Neural cell (in vitro differentiated cells): ENCODE measurements around the gene TWNK. TPM values are rescaled to one million over a fixed set of nuclear protein-coding genes. Genes with fewer than 3 reads are reported as not detected.

Experiments used
- H2AFZ ChIP-seq: fragments of 200-600, 300-800 bp; sonication (generic), shearing (Covaris generic); 2 replicates; pipeline ENCODE4 v1.6.0; 2014; ENCODE audit warnings: low read depth, mild to moderate bottlenecking, antibody characterized with exemption, low read length, moderate library complexity
- H3F3A ChIP-seq: fragments of 200-600 bp; shearing (Covaris generic); 2 replicates; pipeline ENCODE4 v1.6.1; 2016; ENCODE audit warnings: mild to moderate bottlenecking, moderate library complexity, mixed read lengths, antibody characterized with exemption, low read length; ENCODE audit not compliant: insufficient read depth, poor library complexity, severe bottlenecking
- H3K27ac ChIP-seq: fragments of 200-600, 300-800 bp; sonication (generic), shearing (Covaris generic); 2 replicates; pipeline ENCODE4 v1.5.1; 2014; ENCODE audit warnings: mild to moderate bottlenecking, low read length, moderate library complexity
- H3K27me3 ChIP-seq: fragments of 300-800, 200-600 bp; sonication (generic), shearing (Covaris generic); 2 replicates; pipeline ENCODE4 v1.6.0; 2014; ENCODE audit warnings: mild to moderate bottlenecking, low read depth, low read length, moderate library complexity; ENCODE audit not compliant: insufficient read depth
- H3K36me3 ChIP-seq: fragments of 300-800, 200-600 bp; sonication (generic), shearing (Covaris generic); 2 replicates; pipeline ENCODE4 v1.5.1; 2014; ENCODE audit warnings: mild to moderate bottlenecking, antibody characterized with exemption, low read length, moderate library complexity; ENCODE audit not compliant: insufficient read depth
- H3K4me2 ChIP-seq: fragments of 300-800, 200-600 bp; sonication (generic), shearing (Covaris generic); 2 replicates; pipeline ENCODE4 v1.6.0; 2014; ENCODE audit warnings: mild to moderate bottlenecking, low read length
- H3K4me3 ChIP-seq: fragments of 300-800, 200-600 bp; sonication (generic), shearing (Covaris generic); 2 replicates; pipeline ENCODE4 v1.5.1; 2014; ENCODE audit warnings: mild to moderate bottlenecking, low read length, moderate library complexity
- H3K79me2 ChIP-seq: fragments of 200-600 bp; shearing (Covaris generic); replicated peaks from 2 replicates; pipeline ENCODE4 v1.6.0; 2014; ENCODE audit warnings: mild to moderate bottlenecking, low read length, moderate library complexity; ENCODE audit not compliant: insufficient read depth
- H3K9ac ChIP-seq: fragments of 300-800, 200-600 bp; sonication (generic), shearing (Covaris generic); 2 replicates; pipeline ENCODE4 v1.6.1; 2016; ENCODE audit warnings: mild to moderate bottlenecking, low read length, mixed read lengths
- H3K9me2 ChIP-seq: fragments of 200-600 bp; shearing (Covaris generic); 2 replicates; pipeline ENCODE4 v1.6.1; 2016; ENCODE audit warnings: mild to moderate bottlenecking, low read length, mixed read lengths; ENCODE audit not compliant: insufficient read depth
- H3K9me3 ChIP-seq: fragments of 200-600, 300-800 bp; sonication (generic), shearing (Covaris generic); 2 replicates; pipeline ENCODE4 v1.6.1; 2016; ENCODE audit warnings: mild to moderate bottlenecking, mixed run types, low read length, moderate library complexity, mixed read lengths
- H4K20me1 ChIP-seq: fragments of 200-600 bp; shearing (Covaris generic); 2 replicates; pipeline ENCODE4 v1.6.1; 2016; ENCODE audit warnings: mild to moderate bottlenecking, mixed run types; ENCODE audit not compliant: insufficient read depth
- CTCF ChIP-seq: fragments of 450-650 bp; IDR thresholded peaks from 2 replicates; pipeline ENCODE4 v1.5.1; 2014; ENCODE audit warnings: antibody characterized with exemption, mild to moderate bottlenecking, moderate library complexity; ENCODE audit not compliant: poor library complexity, severe bottlenecking
- EP300 ChIP-seq: fragments of 450-650 bp; conservative IDR thresholded peaks from 2 replicates; pipeline ENCODE4 v1.6.1; 2014; ENCODE audit warnings: antibody characterized with exemption, mild to moderate bottlenecking, moderate library complexity; ENCODE audit not compliant: poor library complexity, severe bottlenecking
- EZH2 ChIP-seq: fragments of 200-600, 300-800 bp; shearing (Covaris generic), sonication (generic); IDR thresholded peaks from 2 replicates; pipeline ENCODE4 v1.6.1; 2014; ENCODE audit warnings: antibody characterized with exemption, low read length, borderline replicate concordance, mild to moderate bottlenecking; ENCODE audit not compliant: insufficient read depth, poor library complexity, severe bottlenecking
- MXI1 ChIP-seq: fragments of 450-650 bp; conservative IDR thresholded peaks from 2 replicates; pipeline ENCODE4 v1.6.1; 2014; ENCODE audit warnings: antibody characterized with exemption, mild to moderate bottlenecking; ENCODE audit not compliant: poor library complexity, severe bottlenecking
- POLR2AphosphoS5 ChIP-seq: IDR thresholded peaks from 2 replicates; pipeline ENCODE4 v1.6.1; 2012
- RAD21 ChIP-seq: fragments of 450-650 bp; conservative IDR thresholded peaks from 2 replicates; pipeline ENCODE4 v1.6.1; 2014; ENCODE audit warnings: antibody characterized with exemption, mild to moderate bottlenecking, moderate library complexity
- REST ChIP-seq: IDR thresholded peaks from 2 replicates; pipeline ENCODE4 v1.6.1; 2012; ENCODE audit warnings: borderline replicate concordance
- SMC3 ChIP-seq: fragments of 450-650 bp; conservative IDR thresholded peaks from 2 replicates; pipeline ENCODE4 v1.6.1; 2014; ENCODE audit warnings: antibody characterized with exemption, mild to moderate bottlenecking, moderate library complexity; ENCODE audit not compliant: poor library complexity
- TAF1 ChIP-seq: IDR thresholded peaks from 2 replicates; pipeline ENCODE4 v1.6.1; 2012; ENCODE audit warnings: low read depth
- polyA plus RNA-seq: library from polyadenylated mRNA; depleted of rRNA; stranded (reverse); fragments of >200 nt; gene quantifications from 2 replicates; pipeline ENCODE4 v1.2.3, GENCODE V29; 2014

TWNK gene
- polyA plus RNA-seq, 1 donor from 2014 or later = 4.8 TPM

GRCh38 chr10:101003639-101004206 lies 16.4 kb downstream of the TWNK start:
- H3K9me2 ChIP-seq = no peaks in the 10 kb centered on the region
- H2AFZ ChIP-seq = no peak overlapping the region
- peaks cover 22% of the 10 kb centered on the region for H3K79me2 ChIP-seq
- H4K20me1 ChIP-seq = no peaks in the 10 kb centered on the region
- H3K4me3 ChIP-seq = no peak overlapping the region
- H3K36me3 ChIP-seq = no peaks in the 10 kb centered on the region
- TF ChIP-seq TAF1 = no peak
- TF ChIP-seq REST = no peak
- no peak for TF ChIP-seq EP300
- no peak for TF ChIP-seq CTCF
- no peak for TF ChIP-seq POLR2AphosphoS5
- no peak for TF ChIP-seq RAD21
- no peak for TF ChIP-seq MXI1
- no peak for TF ChIP-seq EZH2
- no peak for TF ChIP-seq SMC3
- H3K27ac ChIP-seq = no peak overlapping the region
- H3K27me3 ChIP-seq = no peaks in the 10 kb centered on the region
- H3F3A ChIP-seq = no peaks in the 10 kb centered on the region
- no peak overlapping the region for H3K4me2 ChIP-seq
- no peaks in the 10 kb centered on the region for H3K9me3 ChIP-seq
- H3K9ac ChIP-seq = no peak overlapping the region

- Histone ChIP-seq H4K20me1 (no peaks in the 10 kb centered on the region), H3K9me2 (no peaks in the 10 kb centered on the region), H3K4me2 (no peak overlapping the region), H3K27ac (no peak overlapping the region), H2AFZ (no peak overlapping the region), H3K36me3 (no peaks in the 10 kb centered on the region), H3K79me2 (peaks cover 16% of the 10 kb centered on the region), H3K4me3 (no peak overlapping the region), H3K9ac (no peak overlapping the region), H3F3A (no peaks in the 10 kb centered on the region), H3K27me3 (no peaks in the 10 kb centered on the region), H3K9me3 (no peaks in the 10 kb centered on the region)
- TF ChIP-seq REST (no peak), TAF1 (no peak), POLR2AphosphoS5 (no peak), EZH2 (no peak), MXI1 (no peak), CTCF (no peak), SMC3 (no peak), EP300 (no peak), RAD21 (no peak)
These were observed 18.0 kb downstream of the TWNK start for GRCh38 chr10:101005361-101005760.
